B cell (primary cell): ENCODE data around the gene TRIM43B.
"Not testable (repeated sequence)": the region's sequence is repeated elsewhere in the genome, so short reads cannot be mapped to it uniquely, and the experiment has no call there.

Experiments
- CTCF ChIP-seq: fragments of 200-600 bp; IDR thresholded peaks from one replicate; pipeline ENCODE4 v1.8.0; 2022; ENCODE audit warnings: antibody characterized with exemption, mild to moderate bottlenecking
- EZH2 ChIP-seq: IDR thresholded peaks from 2 replicates; pipeline ENCODE4 v1.6.1; 2012; ENCODE audit warnings: borderline replicate concordance, low read depth, mild to moderate bottlenecking, moderate library complexity, low read length; ENCODE audit not compliant: insufficient read depth, poor library complexity, severe bottlenecking

GRCh38 chr2:95463292-95463691 is 21.3 kb downstream of the TRIM43B start:
- TF ChIP-seq CTCF, EZH2: not testable (repeated sequence)
